ENCODE data around the gene SIX6. TPM values are rescaled to one million over a fixed set of nuclear protein-coding genes. Genes with fewer than 3 reads are reported as not detected.

SIX6 gene
- total RNA-seq, 1 experiment from 2014 or later = not detected

- TF ChIP-seq REST (IDR thresholded peaks at IDR 0.05; ENCODE audit: insufficient read depth in 1 of 2, low read depth in 2 of 2, low read length in 1 of 2) (no peak), CTCF (IDR thresholded peaks at IDR 0.05) (no peak), SIN3A (IDR thresholded peaks at IDR 0.05; ENCODE audit: borderline replicate concordance, insufficient read depth, low read depth, low read length) (no peak), TCF7L2 (IDR thresholded peaks at IDR 0.05; ENCODE audit: low read depth, low read length) (no peak), POLR2AphosphoS5 (IDR thresholded peaks at IDR 0.05; ENCODE audit: low read depth, low read length) (no peak)
- no peak for ATAC-seq
- intact Hi-C loops (cut with micrococcal nuclease; ENCODE audit: unreplicated experiment) (no loop called here), in situ Hi-C loops (cut with HindIII; ENCODE audit: low pct_unique_long_range_greater_than_20kb, low sequenced_read_pairs) (no loop called here)
- Histone ChIP-seq H3K27ac (ENCODE audit: low read length) (no peak overlapping the region), H3K9me3 (ENCODE audit: control insufficient read depth, insufficient read depth, low read depth, low read length) (no peaks in the 10 kb centered on the region), H3K4me1 (ENCODE audit: control insufficient read depth, insufficient read depth, low read length) (no peaks in the 10 kb centered on the region), H3K36me3 (ENCODE audit: control insufficient read depth, insufficient read depth, low read length) (no peaks in the 10 kb centered on the region), H3K27me3 (ENCODE audit: control insufficient read depth, insufficient read depth, low read length) (peaks cover 2% of the 10 kb centered on the region), H3K4me3 (ENCODE audit: low read depth in 2 of 2, low read length in 2 of 2) (no peak overlapping the region)
- no peak for DNase-seq (ENCODE audit: low read depth, low spot score)
- CTCF ChIA-PET = no interaction called here
- BruUV-seq (replicated peaks) = no TSS peak
- POLR2A ChIA-PET = no interaction called here
Measured at GRCh38 chr14:60508363-60508706, 611 bp upstream of the SIX6 start.

- Histone ChIP-seq H3K9me3 (ENCODE audit: control insufficient read depth, insufficient read depth, low read depth, low read length) (no peaks in the 10 kb centered on the region), H3K36me3 (ENCODE audit: control insufficient read depth, insufficient read depth, low read length) (no peaks in the 10 kb centered on the region), H3K27ac (ENCODE audit: low read length) (no peak overlapping the region), H3K4me1 (ENCODE audit: control insufficient read depth, insufficient read depth, low read length) (no peaks in the 10 kb centered on the region), H3K4me3 (ENCODE audit: low read depth in 2 of 2, low read length in 2 of 2) (no peak overlapping the region), H3K27me3 (ENCODE audit: control insufficient read depth, insufficient read depth, low read length) (peaks cover 2% of the 10 kb centered on the region)
- ATAC-seq = no peak
- TF ChIP-seq REST (IDR thresholded peaks at IDR 0.05; ENCODE audit: insufficient read depth in 1 of 2, low read depth in 2 of 2, low read length in 1 of 2) = no peak
- in situ Hi-C loops (cut with HindIII; ENCODE audit: low pct_unique_long_range_greater_than_20kb, low sequenced_read_pairs) (no loop called here), intact Hi-C loops (cut with micrococcal nuclease; ENCODE audit: unreplicated experiment) (no loop called here)
- no TSS peak for BruUV-seq (replicated peaks)
- CTCF ChIA-PET = no interaction called here
- DNase-seq (ENCODE audit: low read depth, low spot score) = no peak
- POLR2A ChIA-PET = no interaction called here
Measured at GRCh38 chr14:60509438-60510253, 700 bp downstream of the SIX6 start.
